ELF-1 (cell line): Measurements from ENCODE around the gene USP17L26.
"Not testable (repeated sequence)": the region's sequence is repeated elsewhere in the genome, so short reads cannot be mapped to it uniquely, and the experiment has no call there.

Experiments
- DNase-seq: peaks from one replicate; pipeline ENCODE4 v3.0.0-alpha.2; 2016; ENCODE audit warnings: low read depth, low spot score

Gene USP17L26

GRCh38 chr4:9334358-9334757, at the start of gene USP17L26:
Gene USP17L26 (plus strand): TSS chr4:9334658. CDS start chr4:9334658, 0 bp downstream.
- DNase-seq = not testable (repeated sequence)

- DNase-seq = not testable (repeated sequence)
Measured at GRCh38 chr4:9324191-9324590, 10.3 kb upstream of the USP17L26 start.

- DNase-seq = not testable (repeated sequence)
Measured at GRCh38 chr4:9324865-9325264, 9.6 kb upstream of the USP17L26 start, which contains the start of gene USP17L24. Gene USP17L24 (plus strand): TSS chr4:9325165. CDS start chr4:9325165, 0 bp downstream.

GRCh38 chr4:9329611-9330010, 4.8 kb upstream of the USP17L26 start, which contains the start of gene USP17L25:
Gene USP17L25 (plus strand): TSS chr4:9329911. CDS start chr4:9329911, 0 bp downstream.
- not testable (repeated sequence) for DNase-seq

GRCh38 chr4:9339103-9339502, 4.6 kb downstream of the USP17L26 start, which contains the start of gene USP17L5:
Gene USP17L5 (plus strand): TSS chr4:9339403. CDS start chr4:9339403, 0 bp downstream.
- not testable (repeated sequence) for DNase-seq

GRCh38 chr4:9343848-9344247, 9.4 kb downstream of the USP17L26 start, which contains the start of gene USP17L27:
Gene USP17L27 (plus strand): TSS chr4:9344148. CDS start chr4:9344148, 0 bp downstream.
- DNase-seq = not testable (repeated sequence)

GRCh38 chr4:9348593-9348992, 14.1 kb downstream of the USP17L26 start, which contains the start of gene USP17L28:
Gene USP17L28 (plus strand): TSS chr4:9348893. CDS start chr4:9348893, 0 bp downstream.
- DNase-seq = not testable (repeated sequence)

GRCh38 chr4:9350866-9351265, 16.4 kb downstream of the USP17L26 start:
- DNase-seq = not testable (repeated sequence)

- DNase-seq = not testable (repeated sequence)
Measured at GRCh38 chr4:9353338-9353737, 18.9 kb downstream of the USP17L26 start, which contains the start of gene USP17L29. Gene USP17L29 (plus strand): TSS chr4:9353638. CDS start chr4:9353638, 0 bp downstream.

GRCh38 chr4:9362829-9363228, 28.4 kb downstream of the USP17L26 start, which contains the start of gene USP17L30:
Gene USP17L30 (plus strand): TSS chr4:9363129. CDS start chr4:9363129, 0 bp downstream.
- not testable (repeated sequence) for DNase-seq

GRCh38 chr4:9379881-9380280, 45.4 kb downstream of the USP17L26 start:
- DNase-seq = not testable (repeated sequence)

- DNase-seq = peak; percentile 36
Measured at GRCh38 chr4:9381012-9381534, 46.6 kb downstream of the USP17L26 start.

- no peak for DNase-seq
Measured at GRCh38 chr4:9384126-9384525, 49.7 kb downstream of the USP17L26 start.
